WI38 (cell line): ENCODE results near the gene FEZ2.

Source experiments
- H3K4me3 ChIP-seq: 2 replicates; pipeline ENCODE4 v1.5.1; 2011; ENCODE audit warnings: low read depth, mild to moderate bottlenecking, control low read depth, low read length
- TF ChIP-seq, protein P1 (sequence below): IDR thresholded peaks from 2 replicates; pipeline ENCODE4 v1.5.1; 2012; ENCODE audit warnings: low read depth, mild to moderate bottlenecking, control low read depth, low read length

Gene FEZ2

DNA sequence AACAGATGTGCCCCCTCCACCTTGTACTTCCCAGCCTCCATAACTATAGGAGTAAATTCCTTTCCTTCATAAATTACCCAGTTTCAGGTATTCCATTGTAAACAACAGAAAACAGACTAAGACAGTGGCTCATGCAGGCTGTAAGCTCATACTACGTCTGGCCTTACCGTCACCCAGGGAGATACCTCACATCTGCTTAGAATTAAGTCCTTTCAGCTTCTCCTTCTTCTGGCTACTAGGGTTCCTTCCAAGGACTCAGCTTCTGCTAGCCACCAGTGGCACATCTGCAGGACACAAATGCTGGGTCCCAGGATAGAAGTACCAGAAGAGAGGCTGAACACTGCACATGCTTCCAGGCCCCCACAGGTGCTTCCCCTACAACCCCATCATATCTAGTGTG, 22.4 kb upstream of the FEZ2 start:
- TF ChIP-seq, protein P1, sequence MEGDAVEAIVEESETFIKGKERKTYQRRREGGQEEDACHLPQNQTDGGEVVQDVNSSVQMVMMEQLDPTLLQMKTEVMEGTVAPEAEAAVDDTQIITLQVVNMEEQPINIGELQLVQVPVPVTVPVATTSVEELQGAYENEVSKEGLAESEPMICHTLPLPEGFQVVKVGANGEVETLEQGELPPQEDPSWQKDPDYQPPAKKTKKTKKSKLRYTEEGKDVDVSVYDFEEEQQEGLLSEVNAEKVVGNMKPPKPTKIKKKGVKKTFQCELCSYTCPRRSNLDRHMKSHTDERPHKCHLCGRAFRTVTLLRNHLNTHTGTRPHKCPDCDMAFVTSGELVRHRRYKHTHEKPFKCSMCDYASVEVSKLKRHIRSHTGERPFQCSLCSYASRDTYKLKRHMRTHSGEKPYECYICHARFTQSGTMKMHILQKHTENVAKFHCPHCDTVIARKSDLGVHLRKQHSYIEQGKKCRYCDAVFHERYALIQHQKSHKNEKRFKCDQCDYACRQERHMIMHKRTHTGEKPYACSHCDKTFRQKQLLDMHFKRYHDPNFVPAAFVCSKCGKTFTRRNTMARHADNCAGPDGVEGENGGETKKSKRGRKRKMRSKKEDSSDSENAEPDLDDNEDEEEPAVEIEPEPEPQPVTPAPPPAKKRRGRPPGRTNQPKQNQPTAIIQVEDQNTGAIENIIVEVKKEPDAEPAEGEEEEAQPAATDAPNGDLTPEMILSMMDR, result no peak
- H3K4me3 ChIP-seq, result no peak overlapping the region

DNA sequence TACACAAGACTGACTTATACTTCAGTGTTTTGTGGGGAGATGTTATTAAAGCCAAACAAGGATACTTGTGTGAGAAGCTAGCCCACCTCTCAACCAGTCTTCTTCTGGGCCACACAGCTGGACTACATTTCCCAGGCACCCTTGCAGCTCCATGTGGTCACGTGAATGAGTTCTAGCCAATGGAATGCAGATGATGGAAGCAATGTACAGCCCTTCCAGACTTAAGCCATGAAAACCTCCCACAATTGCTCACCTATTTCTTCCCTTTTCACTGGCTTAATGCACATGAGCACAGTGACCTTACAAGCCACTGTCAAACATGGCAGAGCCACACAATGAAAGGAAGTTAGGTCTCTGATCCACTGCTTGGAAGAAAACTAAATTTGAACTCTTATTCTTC, 20.4 kb upstream of the FEZ2 start:
- TF ChIP-seq, protein P1, result no peak
- no peak overlapping the region for H3K4me3 ChIP-seq

DNA sequence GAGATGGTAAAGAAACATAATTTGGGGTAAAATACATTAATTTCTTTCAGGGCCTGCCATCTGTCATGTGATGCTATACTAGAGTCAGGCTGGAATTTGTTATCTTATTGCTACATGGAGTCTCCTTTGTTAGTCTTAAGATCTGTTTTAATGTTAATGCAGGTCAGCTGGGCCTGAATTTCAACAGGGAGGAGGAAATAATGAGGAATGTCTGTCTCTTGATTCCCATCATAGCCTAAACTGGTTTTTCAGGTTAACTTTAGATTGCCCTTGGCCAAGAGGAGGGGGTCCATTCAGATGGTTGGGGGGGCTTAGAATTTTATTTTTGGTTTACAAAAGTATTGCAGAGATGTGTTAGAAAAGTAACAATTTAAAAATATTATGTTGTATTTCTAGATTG, 19.0 kb upstream of the FEZ2 start:
- H3K4me3 ChIP-seq, result no peak overlapping the region
- TF ChIP-seq, protein P1, result no peak

DNA sequence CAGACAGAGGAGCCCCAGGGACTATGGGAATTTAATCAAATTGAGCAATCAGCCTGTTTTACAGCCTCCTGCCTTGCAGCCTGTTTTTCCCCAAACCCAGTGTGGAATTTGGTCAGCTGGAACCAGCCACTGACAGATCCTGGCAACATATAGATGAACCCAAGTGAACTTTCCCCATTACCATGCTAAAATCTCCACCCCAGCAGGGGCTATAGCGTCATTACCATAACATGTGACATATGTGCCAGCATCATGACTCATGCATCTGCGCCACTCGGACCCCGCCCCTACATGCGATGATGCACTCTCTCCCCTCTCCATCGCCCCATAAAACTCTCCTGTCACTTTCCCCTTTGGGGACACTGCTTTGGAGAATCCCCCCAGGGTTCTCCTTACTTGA, 17.3 kb upstream of the FEZ2 start:
- TF ChIP-seq, protein P1, result no peak
- H3K4me3 ChIP-seq, result no peak overlapping the region

DNA sequence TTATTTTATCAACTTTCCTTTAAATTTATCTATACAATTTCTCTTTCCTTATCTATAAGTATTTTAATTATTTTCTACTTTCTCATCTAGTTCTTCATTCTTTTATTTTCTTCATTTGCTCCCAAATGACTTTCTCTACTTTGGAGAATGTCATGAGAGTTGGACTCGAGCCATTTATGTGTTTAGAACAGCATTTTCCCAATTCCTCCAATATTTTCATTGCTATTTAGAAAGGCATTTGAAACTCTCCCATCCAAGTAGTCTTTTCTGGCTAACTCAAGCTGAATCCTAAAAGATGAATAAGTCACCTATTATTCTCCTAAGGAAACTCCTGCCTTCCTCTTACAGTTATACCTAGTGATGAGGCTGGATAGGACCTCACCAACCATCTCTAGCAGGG, 15.8 kb upstream of the FEZ2 start:
- no peak overlapping the region for H3K4me3 ChIP-seq
- TF ChIP-seq, protein P1, result no peak

DNA sequence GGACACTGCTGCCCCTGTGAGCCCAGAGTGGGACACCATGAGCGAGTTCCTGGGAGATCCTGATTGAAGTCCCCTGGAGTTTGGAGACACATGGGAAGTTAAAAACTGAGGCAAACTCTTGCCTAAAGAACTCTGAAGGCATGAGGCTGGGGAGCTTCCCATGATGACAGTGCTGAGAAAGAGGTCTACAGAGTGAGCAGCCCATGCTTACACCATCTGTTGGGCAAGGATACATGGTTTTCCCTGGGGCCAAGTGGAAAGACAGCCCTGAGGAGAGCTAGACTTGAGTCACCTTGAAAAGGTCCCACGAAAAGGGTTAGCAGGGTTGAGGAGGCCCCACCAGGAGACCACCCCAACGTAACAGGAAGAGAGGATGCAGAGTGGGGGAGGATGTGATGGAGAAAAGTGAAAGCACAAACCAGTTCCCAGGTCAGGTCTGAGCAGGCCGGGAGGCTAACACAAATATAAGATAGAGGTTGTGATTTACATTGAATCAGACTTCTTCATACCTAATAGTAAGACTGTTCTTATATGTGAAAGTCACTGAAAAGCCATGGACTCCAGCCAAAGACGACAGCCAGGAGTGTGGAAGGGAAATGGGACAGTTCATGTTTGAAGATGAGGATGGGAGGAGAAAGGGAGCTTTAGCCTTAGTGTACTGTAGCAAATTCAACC, 13.5 kb upstream of the FEZ2 start:
- TF ChIP-seq, protein P1, result no peak
- H3K4me3 ChIP-seq, result no peak overlapping the region

DNA sequence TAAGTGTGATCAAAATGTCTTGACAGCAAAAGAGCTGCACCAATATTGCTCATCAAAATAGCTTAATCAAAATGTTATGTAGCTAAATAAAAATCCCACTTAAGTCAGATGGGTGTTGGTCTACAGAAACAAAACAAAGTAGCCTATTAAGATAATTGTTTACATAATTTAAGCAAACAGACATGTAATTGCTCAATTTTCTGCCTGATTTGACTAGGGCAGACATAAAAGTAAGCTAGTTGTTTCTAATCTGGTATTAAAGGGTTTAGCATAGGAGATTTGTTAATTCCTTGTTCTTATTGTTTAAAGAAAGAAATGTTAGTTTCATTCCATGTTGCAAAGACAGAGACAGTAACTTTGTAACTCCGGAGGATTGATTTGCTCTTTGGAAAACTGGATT, 11.5 kb upstream of the FEZ2 start:
- no peak overlapping the region for H3K4me3 ChIP-seq
- TF ChIP-seq, protein P1, result no peak
